Osteoblast (primary cell): Measurements from ENCODE around the gene FAM78B. TPM values are rescaled to one million over a fixed set of nuclear protein-coding genes. Genes with fewer than 3 reads are reported as not detected.

Source experiments
- DNase-seq: peaks from one replicate; pipeline ENCODE4 v3.0.0; 2011; ENCODE audit warnings: low spot score, mixed read lengths; ENCODE audit not compliant: insufficient read length; ENCODE audit errors: missing footprints
- H2AFZ ChIP-seq: 2 replicates; pipeline ENCODE4 v1.6.0; 2011; ENCODE audit warnings: mild to moderate bottlenecking, low read length
- H3K27ac ChIP-seq: 2 replicates; pipeline ENCODE4 v1.5.1; 2011; ENCODE audit warnings: mild to moderate bottlenecking, low read depth, low read length, moderate library complexity
- H3K27me3 ChIP-seq: 2 replicates; pipeline ENCODE4 v1.6.0; 2012; ENCODE audit warnings: mild to moderate bottlenecking, control low read depth, inconsistent platforms, low read length, moderate library complexity; ENCODE audit not compliant: insufficient read depth
- H3K36me3 ChIP-seq: 2 replicates; pipeline ENCODE4 v1.5.1; 2011; ENCODE audit warnings: mild to moderate bottlenecking, low read length, control low read depth, moderate library complexity; ENCODE audit not compliant: insufficient read depth
- H3K4me1 ChIP-seq: 2 replicates; pipeline ENCODE4 v1.5.1; 2011; ENCODE audit warnings: mild to moderate bottlenecking, low read length, control low read depth, moderate library complexity; ENCODE audit not compliant: insufficient read depth
- H3K4me2 ChIP-seq: 2 replicates; pipeline ENCODE4 v1.6.0; 2011; ENCODE audit warnings: mild to moderate bottlenecking, low read length; ENCODE audit not compliant: insufficient read depth
- H3K4me3 ChIP-seq: fragments of 200-600 bp; sonication (generic); 3 replicates; pipeline ENCODE4 v1.5.1; 2012; ENCODE audit warnings: mild to moderate bottlenecking, low read length, inconsistent platforms; ENCODE audit not compliant: insufficient read depth
- H3K79me2 ChIP-seq: 2 replicates; pipeline ENCODE4 v1.6.0; 2012; ENCODE audit warnings: mild to moderate bottlenecking, low read length, control low read depth, inconsistent platforms; ENCODE audit not compliant: insufficient read depth
- H3K9me3 ChIP-seq: 2 replicates; pipeline ENCODE4 v1.5.1; 2011; ENCODE audit warnings: low read depth, low read length, control low read depth
- H4K20me1 ChIP-seq: 2 replicates; pipeline ENCODE4 v1.6.0; 2012; ENCODE audit warnings: mild to moderate bottlenecking, low read length, control low read depth; ENCODE audit not compliant: insufficient read depth
- CTCF ChIP-seq: IDR thresholded peaks from 2 replicates; pipeline ENCODE4 v1.5.1; 2011; ENCODE audit warnings: mild to moderate bottlenecking, low read depth, low read length, moderate library complexity; ENCODE audit errors: extremely low read depth
- total RNA-seq: library from RNA; depleted of rRNA; stranded (reverse); fragments of >200 nt; gene quantifications from 2 replicates; pipeline ENCODE4 v1.2.3, GENCODE V29; 2012

Gene FAM78B
- total RNA-seq, 1 donor, result 0.36 TPM

GRCh38 chr1:166159656-166160055, 7.1 kb downstream of the FAM78B start:
- Histone ChIP-seq H3K4me1 (no peaks in the 10 kb centered on the region), H2AFZ (no peak overlapping the region), H3K4me2 (no peak overlapping the region), H3K9me3 (no peaks in the 10 kb centered on the region), H3K27me3 (peaks cover 8% of the 10 kb centered on the region), H3K4me3 (no peak overlapping the region), H3K79me2 (no peaks in the 10 kb centered on the region), H3K36me3 (no peaks in the 10 kb centered on the region), H4K20me1 (no peaks in the 10 kb centered on the region), H3K27ac (no peak overlapping the region)
- no peak for DNase-seq
- TF ChIP-seq CTCF, result no peak

- Histone ChIP-seq H3K4me3 (no peak overlapping the region), H3K79me2 (no peaks in the 10 kb centered on the region), H3K9me3 (no peaks in the 10 kb centered on the region), H3K27me3 (no peaks in the 10 kb centered on the region), H2AFZ (no peak overlapping the region), H4K20me1 (no peaks in the 10 kb centered on the region), H3K4me1 (no peaks in the 10 kb centered on the region), H3K36me3 (no peaks in the 10 kb centered on the region), H3K4me2 (no peak overlapping the region), H3K27ac (no peak overlapping the region)
- no peak for TF ChIP-seq CTCF
- no peak for DNase-seq
Observed at GRCh38 chr1:166156674-166157073, 10.1 kb downstream of the FAM78B start.

GRCh38 chr1:166155108-166155507, 11.7 kb downstream of the FAM78B start:
- no peak for TF ChIP-seq CTCF

DNA sequence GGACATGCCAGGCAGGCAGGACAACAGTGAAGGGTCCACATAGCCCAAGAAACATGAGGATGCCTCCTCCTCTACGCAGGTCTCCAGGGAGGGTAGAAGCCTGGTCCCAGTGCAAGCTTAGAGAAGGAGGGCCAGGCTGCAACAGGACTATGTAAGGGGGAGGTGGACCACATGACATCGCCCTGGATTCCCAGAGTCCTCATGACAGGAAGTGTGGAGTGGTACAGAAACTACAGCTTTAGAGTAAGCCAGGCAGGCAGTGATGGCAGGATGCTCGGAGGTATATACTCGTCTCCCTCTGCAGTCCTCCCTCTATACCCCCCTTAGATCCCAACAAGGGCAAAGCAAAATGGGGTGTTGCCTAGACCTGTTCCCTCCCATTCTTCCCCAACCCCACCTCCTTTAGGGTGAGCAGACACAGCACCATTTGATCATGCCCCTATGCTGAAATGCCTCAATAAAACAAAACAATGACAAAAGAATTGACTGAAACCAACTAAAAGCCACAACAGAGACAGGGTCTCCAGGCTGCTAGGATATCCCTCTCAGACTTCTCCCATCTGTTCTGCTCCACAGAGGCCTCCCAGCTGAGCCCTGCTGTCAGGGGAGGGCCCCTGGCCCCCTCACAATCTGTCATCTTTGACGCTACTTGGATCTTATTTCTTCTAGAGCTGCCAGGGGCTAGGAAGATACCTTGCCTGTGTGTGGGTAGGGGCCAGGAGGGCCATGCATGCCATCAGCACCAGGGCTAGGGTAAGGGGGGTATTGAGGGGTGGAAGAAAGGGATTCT, 13.1 kb downstream of the FAM78B start:
- no peaks in the 10 kb centered on the region for H3K36me3 ChIP-seq
- no peak for TF ChIP-seq CTCF
- no peak for DNase-seq
- no peaks in the 10 kb centered on the region for H3K27me3 ChIP-seq
- H3K9me3 ChIP-seq, result no peaks in the 10 kb centered on the region
- H3K4me1 ChIP-seq, result no peaks in the 10 kb centered on the region
- H4K20me1 ChIP-seq, result no peaks in the 10 kb centered on the region
- H3K4me2 ChIP-seq, result no peak overlapping the region
- no peak overlapping the region for H3K27ac ChIP-seq
- no peak overlapping the region for H3K4me3 ChIP-seq
- H2AFZ ChIP-seq, result no peak overlapping the region
- no peaks in the 10 kb centered on the region for H3K79me2 ChIP-seq

More at GRCh38 chr1:166155108-166155507, 11.7 kb downstream of the FAM78B start:
- Histone ChIP-seq H3K79me2 (no peaks in the 10 kb centered on the region), H3K4me1 (no peaks in the 10 kb centered on the region), H3K27me3 (no peaks in the 10 kb centered on the region), H4K20me1 (no peaks in the 10 kb centered on the region), H2AFZ (no peak overlapping the region), H3K36me3 (no peaks in the 10 kb centered on the region), H3K9me3 (no peaks in the 10 kb centered on the region), H3K27ac (no peak overlapping the region), H3K4me3 (no peak overlapping the region), H3K4me2 (no peak overlapping the region)
- DNase-seq, result no peak
